HFFc6 (cell line): ENCODE results near the gene ST7L. TPM values are rescaled to one million over a fixed set of nuclear protein-coding genes. Genes with fewer than 3 reads are reported as not detected.

ENCODE experiments used
- DNase-seq: peaks from one replicate; pipeline ENCODE4 v3.0.0-alpha.2; 2018
- H3K27ac Mint-ChIP-seq: 2 replicates; pipeline ENCODE4 v1.8.0; 2020; ENCODE audit warnings: mild to moderate bottlenecking, mixed read lengths
- H3K27me3 Mint-ChIP-seq: 2 replicates; pipeline ENCODE4 v1.8.0; 2021; ENCODE audit warnings: mild to moderate bottlenecking, moderate library complexity, mixed read lengths; ENCODE audit not compliant: insufficient read depth
- H3K36me3 Mint-ChIP-seq: 2 replicates; pipeline ENCODE4 v1.8.0; 2021; ENCODE audit warnings: low read depth, mixed read lengths
- H3K4me1 Mint-ChIP-seq: 2 replicates; pipeline ENCODE4 v1.8.0; 2020; ENCODE audit warnings: low read depth, mixed read lengths
- H3K4me3 Mint-ChIP-seq: 2 replicates; pipeline ENCODE4 v1.8.0; 2020; ENCODE audit warnings: mild to moderate bottlenecking, moderate library complexity, mixed read lengths
- H3K9me3 Mint-ChIP-seq: 2 replicates; pipeline ENCODE4 v1.8.0; 2020; ENCODE audit warnings: mild to moderate bottlenecking, mixed read lengths
- total RNA-seq, 6 experiments: library from RNA; stranded (reverse); fragmentation: NEBNext Ultra II Directional; extraction: Animal tissue kit (Norgen Biotek cat#: 25700); gene quantifications; 2 replicates in 1 of 6; 3 replicates in 5 of 6; pipeline ENCODE4 v1.2.3, GENCODE V29; 2021
- TF ChIP-seq, protein P1 (sequence below): fragments of 200-600 bp; sonication (generic); IDR thresholded peaks from 2 replicates; pipeline ENCODE4 v1.5.0; 2021; ENCODE audit warnings: antibody characterized with exemption, mild to moderate bottlenecking

Gene ST7L
- total RNA-seq, 6 experiments from 2014 or later = 20.2 to 24.5 (median 23.7) TPM

DNA sequence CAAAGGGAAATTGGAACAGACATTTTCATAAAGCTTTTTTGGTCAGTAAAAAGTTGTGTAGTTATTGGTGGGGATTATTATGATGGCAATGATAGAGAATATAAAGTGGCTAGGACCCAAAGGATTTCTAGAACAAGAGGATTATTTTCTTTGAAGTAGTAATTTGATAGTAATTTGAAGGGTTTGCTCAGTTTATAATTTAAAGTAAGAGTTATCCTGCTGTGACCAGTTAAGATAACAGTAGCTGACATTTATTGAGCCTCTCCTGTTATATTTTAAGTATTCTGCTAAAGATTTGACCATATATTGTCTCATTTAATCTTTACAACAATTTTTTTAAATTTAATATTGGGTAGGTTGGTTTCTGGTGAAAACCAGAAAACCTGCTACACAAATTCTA, 15.4 kb upstream of the ST7L start:
- no peak overlapping the region for H3K4me3 Mint-ChIP-seq
- no peaks in the 10 kb centered on the region; the same call in 1 of the 2 replicates for H3K27me3 Mint-ChIP-seq
- DNase-seq = no peak
- TF ChIP-seq, protein P1, sequence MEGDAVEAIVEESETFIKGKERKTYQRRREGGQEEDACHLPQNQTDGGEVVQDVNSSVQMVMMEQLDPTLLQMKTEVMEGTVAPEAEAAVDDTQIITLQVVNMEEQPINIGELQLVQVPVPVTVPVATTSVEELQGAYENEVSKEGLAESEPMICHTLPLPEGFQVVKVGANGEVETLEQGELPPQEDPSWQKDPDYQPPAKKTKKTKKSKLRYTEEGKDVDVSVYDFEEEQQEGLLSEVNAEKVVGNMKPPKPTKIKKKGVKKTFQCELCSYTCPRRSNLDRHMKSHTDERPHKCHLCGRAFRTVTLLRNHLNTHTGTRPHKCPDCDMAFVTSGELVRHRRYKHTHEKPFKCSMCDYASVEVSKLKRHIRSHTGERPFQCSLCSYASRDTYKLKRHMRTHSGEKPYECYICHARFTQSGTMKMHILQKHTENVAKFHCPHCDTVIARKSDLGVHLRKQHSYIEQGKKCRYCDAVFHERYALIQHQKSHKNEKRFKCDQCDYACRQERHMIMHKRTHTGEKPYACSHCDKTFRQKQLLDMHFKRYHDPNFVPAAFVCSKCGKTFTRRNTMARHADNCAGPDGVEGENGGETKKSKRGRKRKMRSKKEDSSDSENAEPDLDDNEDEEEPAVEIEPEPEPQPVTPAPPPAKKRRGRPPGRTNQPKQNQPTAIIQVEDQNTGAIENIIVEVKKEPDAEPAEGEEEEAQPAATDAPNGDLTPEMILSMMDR = no peak
- peaks cover 13% of the 10 kb centered on the region for H3K36me3 Mint-ChIP-seq
- H3K4me1 Mint-ChIP-seq = peaks cover 62% of the 10 kb centered on the region
- H3K27ac Mint-ChIP-seq = peak overlapping the region; percentile 8; the same call in 1 of the 2 replicates
- H3K9me3 Mint-ChIP-seq = no peaks in the 10 kb centered on the region

- Mint-ChIP-seq H3K27me3 (no peaks in the 10 kb centered on the region; the same call in 1 of the 2 replicates), H3K36me3 (peaks cover 19% of the 10 kb centered on the region), H3K4me3 (no peak overlapping the region), H3K27ac (no peak overlapping the region), H3K4me1 (peaks cover 65% of the 10 kb centered on the region), H3K9me3 (no peaks in the 10 kb centered on the region)
- no peak for DNase-seq
- TF ChIP-seq, protein P1 = no peak
Measured at GRCh38 chr1:112633628-112634027, 14.7 kb upstream of the ST7L start.

- Mint-ChIP-seq H3K4me1 (peaks cover 59% of the 10 kb centered on the region), H3K27me3 (no peaks in the 10 kb centered on the region; the same call in 1 of the 2 replicates)
- TF ChIP-seq, protein P1 = no peak
Measured at GRCh38 chr1:112629256-112629655, 10.3 kb upstream of the ST7L start.

DNA sequence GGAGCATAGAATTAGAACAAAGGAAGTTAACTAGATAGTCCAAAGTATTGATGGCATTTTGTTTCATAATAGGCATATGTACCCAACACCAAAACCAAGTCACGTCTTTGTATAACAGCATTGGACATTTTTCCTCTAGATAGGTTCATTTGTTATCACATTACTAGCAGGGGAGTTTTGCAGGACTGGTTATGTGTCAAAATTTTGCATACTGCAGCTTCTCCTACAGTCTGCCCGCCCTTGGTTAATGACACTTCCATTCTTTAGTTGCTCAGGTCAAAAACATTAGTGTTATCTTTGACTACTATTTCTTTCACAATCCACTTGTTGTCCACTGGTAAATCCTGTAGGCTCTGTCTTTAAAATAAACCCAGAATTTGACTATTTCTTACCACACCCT, 9.6 kb upstream of the ST7L start:
- H3K4me1 Mint-ChIP-seq = peaks cover 52% of the 10 kb centered on the region
- H3K36me3 Mint-ChIP-seq = peaks cover 37% of the 10 kb centered on the region
- TF ChIP-seq, protein P1 = no peak
- no peaks in the 10 kb centered on the region; the same call in 1 of the 2 replicates for H3K27me3 Mint-ChIP-seq
- H3K4me3 Mint-ChIP-seq = no peak overlapping the region
- no peak for DNase-seq
- H3K9me3 Mint-ChIP-seq = no peaks in the 10 kb centered on the region
- H3K27ac Mint-ChIP-seq = no peak overlapping the region

More at GRCh38 chr1:112629256-112629655, 10.3 kb upstream of the ST7L start:
- no peak for DNase-seq
- H3K9me3 Mint-ChIP-seq = no peaks in the 10 kb centered on the region
- peaks cover 39% of the 10 kb centered on the region for H3K36me3 Mint-ChIP-seq
- H3K4me3 Mint-ChIP-seq = no peak overlapping the region
- no peak overlapping the region for H3K27ac Mint-ChIP-seq

DNA sequence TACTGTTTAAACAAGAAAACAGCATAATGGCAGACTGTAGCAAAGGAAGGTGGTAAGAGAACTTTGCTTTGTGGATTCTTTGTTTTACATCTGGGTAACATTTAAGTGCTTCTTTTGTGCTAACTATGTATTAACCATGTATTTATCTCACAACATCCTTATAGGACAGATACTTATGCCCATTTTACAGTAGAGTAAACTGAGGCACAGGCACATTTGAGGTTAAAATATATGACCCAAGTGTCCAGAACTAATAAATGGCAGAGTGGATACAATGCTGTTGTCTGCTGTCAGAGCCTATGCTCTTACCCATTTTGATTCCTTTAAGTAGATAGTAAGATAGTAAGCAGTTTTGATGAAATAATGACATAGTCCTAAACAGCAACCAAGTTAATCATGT, 7.9 kb upstream of the ST7L start:
- H3K9me3 Mint-ChIP-seq = no peaks in the 10 kb centered on the region
- no peak overlapping the region for H3K4me3 Mint-ChIP-seq
- H3K4me1 Mint-ChIP-seq = peaks cover 52% of the 10 kb centered on the region
- TF ChIP-seq, protein P1 = no peak
- no peak for DNase-seq
- H3K27ac Mint-ChIP-seq = no peak overlapping the region
- peaks cover 39% of the 10 kb centered on the region for H3K36me3 Mint-ChIP-seq
- H3K27me3 Mint-ChIP-seq = no peaks in the 10 kb centered on the region; the same call in 1 of the 2 replicates

DNA sequence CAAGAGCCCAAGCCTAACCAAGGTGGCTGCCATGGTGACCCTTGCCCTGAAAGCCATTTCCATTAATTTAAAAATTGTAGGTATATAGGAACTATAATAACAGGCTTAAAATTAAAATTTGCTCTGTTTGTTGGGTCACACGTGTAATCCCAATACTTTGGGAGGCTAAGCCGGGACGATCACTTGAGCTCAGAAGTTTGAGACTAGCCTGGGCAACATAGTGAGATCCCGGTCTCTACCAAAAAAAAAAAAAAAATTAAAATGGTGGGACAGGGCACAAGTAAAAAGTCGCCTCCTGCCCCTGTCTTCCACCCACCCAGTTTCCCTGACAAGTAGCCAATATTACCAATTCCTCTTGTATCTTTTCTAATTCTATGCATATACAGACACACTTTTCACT, 7.3 kb upstream of the ST7L start:
- no peak overlapping the region for H3K4me3 Mint-ChIP-seq
- no peak overlapping the region; the same call in 1 of the 2 replicates for H3K27ac Mint-ChIP-seq
- peaks cover 40% of the 10 kb centered on the region for H3K36me3 Mint-ChIP-seq
- H3K4me1 Mint-ChIP-seq = peaks cover 54% of the 10 kb centered on the region
- no peak for DNase-seq
- no peaks in the 10 kb centered on the region; the same call in 1 of the 2 replicates for H3K27me3 Mint-ChIP-seq
- TF ChIP-seq, protein P1 = no peak
- no peaks in the 10 kb centered on the region for H3K9me3 Mint-ChIP-seq
